ENCODE data around the gene CHRNA9.

DNA sequence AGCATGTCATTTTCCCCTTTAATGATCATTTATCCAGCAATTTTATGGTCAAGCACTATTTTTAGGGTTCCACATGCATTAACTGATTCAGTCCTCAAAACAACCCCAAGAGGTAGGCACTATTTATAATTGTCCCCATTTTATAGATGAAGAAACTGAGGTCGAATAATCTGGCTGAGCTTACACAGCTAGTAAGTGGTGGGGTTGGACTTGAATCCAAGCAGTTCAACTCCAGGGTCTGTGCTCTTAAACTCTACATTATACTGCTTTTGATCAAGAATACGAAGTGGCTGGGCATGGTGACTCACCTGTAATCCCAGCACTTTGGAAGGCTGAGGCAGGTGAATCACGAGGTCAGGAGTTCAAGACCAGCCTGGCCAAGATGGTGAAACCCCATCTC lies 3.2 kb upstream of the CHRNA9 start:
- TF ChIP-seq EZH2phosphoT487 (IDR thresholded peaks at IDR 0.05; ENCODE audit: unreplicated experiment) (no peak), EZH2 (IDR thresholded peaks at IDR 0.05; ENCODE audit: low read depth, unreplicated experiment) (no peak)
- TF ChIP-seq, protein P1, sequence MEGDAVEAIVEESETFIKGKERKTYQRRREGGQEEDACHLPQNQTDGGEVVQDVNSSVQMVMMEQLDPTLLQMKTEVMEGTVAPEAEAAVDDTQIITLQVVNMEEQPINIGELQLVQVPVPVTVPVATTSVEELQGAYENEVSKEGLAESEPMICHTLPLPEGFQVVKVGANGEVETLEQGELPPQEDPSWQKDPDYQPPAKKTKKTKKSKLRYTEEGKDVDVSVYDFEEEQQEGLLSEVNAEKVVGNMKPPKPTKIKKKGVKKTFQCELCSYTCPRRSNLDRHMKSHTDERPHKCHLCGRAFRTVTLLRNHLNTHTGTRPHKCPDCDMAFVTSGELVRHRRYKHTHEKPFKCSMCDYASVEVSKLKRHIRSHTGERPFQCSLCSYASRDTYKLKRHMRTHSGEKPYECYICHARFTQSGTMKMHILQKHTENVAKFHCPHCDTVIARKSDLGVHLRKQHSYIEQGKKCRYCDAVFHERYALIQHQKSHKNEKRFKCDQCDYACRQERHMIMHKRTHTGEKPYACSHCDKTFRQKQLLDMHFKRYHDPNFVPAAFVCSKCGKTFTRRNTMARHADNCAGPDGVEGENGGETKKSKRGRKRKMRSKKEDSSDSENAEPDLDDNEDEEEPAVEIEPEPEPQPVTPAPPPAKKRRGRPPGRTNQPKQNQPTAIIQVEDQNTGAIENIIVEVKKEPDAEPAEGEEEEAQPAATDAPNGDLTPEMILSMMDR (conservative IDR thresholded peaks at IDR 0.05; ENCODE audit: low read depth in 2 of 2) = no peak
